PFSK-1 (cell line): ENCODE results near the gene OSTF1.

Experiments
- FOXP2 ChIP-seq: optimal IDR thresholded peaks from 2 replicates; pipeline ENCODE3; 2011; ENCODE audit warnings: borderline replicate concordance, control low read depth, inconsistent platforms; ENCODE audit not compliant: insufficient read depth; ENCODE audit errors: extremely low read length, extremely low read depth
- POLR2AphosphoS5 ChIP-seq: IDR thresholded peaks from 2 replicates; pipeline ENCODE4 v1.6.1; 2012; ENCODE audit warnings: low read depth, mild to moderate bottlenecking, control low read depth, low read length, moderate library complexity
- REST ChIP-seq, 2 experiments: IDR thresholded peaks; 2 replicates each; pipeline versions ENCODE4 v1.6.1 to v1.8.0; 2011 to 2012; ENCODE audit warnings: low read depth in 2 of 2, low read length in 2 of 2, control low read depth in 1 of 2, inconsistent platforms in 1 of 2, mild to moderate bottlenecking in 1 of 2, moderate library complexity in 1 of 2; ENCODE audit not compliant: insufficient read depth in 1 of 2
- SIN3A ChIP-seq: IDR thresholded peaks from 2 replicates; pipeline ENCODE4 v1.6.1; 2012; ENCODE audit warnings: mild to moderate bottlenecking, low read length, moderate library complexity, borderline replicate concordance; ENCODE audit not compliant: insufficient read depth
- TAF1 ChIP-seq: IDR thresholded peaks from 2 replicates; pipeline ENCODE4 v1.6.1; 2012; ENCODE audit warnings: low read length, control low read depth, borderline replicate concordance; ENCODE audit not compliant: insufficient read depth

The OSTF1 gene

GRCh38 chr9:75139201-75139600 is 50.9 kb downstream of the OSTF1 start:
- no peak for TF ChIP-seq TAF1
- no peak for TF ChIP-seq POLR2AphosphoS5
- TF ChIP-seq SIN3A, result no peak
- TF ChIP-seq REST (IDR thresholded peaks at IDR 0.05; ENCODE audit: insufficient read depth in 1 of 2, low read depth in 2 of 2, low read length in 2 of 2), result no peak
- no peak for TF ChIP-seq FOXP2

- TF ChIP-seq REST (IDR thresholded peaks at IDR 0.05; ENCODE audit: insufficient read depth in 1 of 2, low read depth in 2 of 2, low read length in 2 of 2) (no peak), FOXP2 (no peak), SIN3A (no peak), POLR2AphosphoS5 (no peak), TAF1 (no peak)
These were observed 51.9 kb downstream of the OSTF1 start for GRCh38 chr9:75140261-75140660.

GRCh38 chr9:75142202-75142601 is 53.9 kb downstream of the OSTF1 start:
- no peak for TF ChIP-seq POLR2AphosphoS5
- TF ChIP-seq TAF1, result no peak
- no peak for TF ChIP-seq SIN3A

- no peak for TF ChIP-seq FOXP2
- no peak for TF ChIP-seq POLR2AphosphoS5
- TF ChIP-seq TAF1, result no peak
- no peak for TF ChIP-seq REST (IDR thresholded peaks at IDR 0.05; ENCODE audit: insufficient read depth in 1 of 2, low read depth in 2 of 2, low read length in 2 of 2)
- no peak for TF ChIP-seq SIN3A
These were observed 57.9 kb downstream of the OSTF1 start for GRCh38 chr9:75146229-75146628.

GRCh38 chr9:75147638-75148037 is 59.3 kb downstream of the OSTF1 start:
- TF ChIP-seq SIN3A, result no peak
- TF ChIP-seq TAF1, result no peak
- TF ChIP-seq REST (IDR thresholded peaks at IDR 0.05; ENCODE audit: insufficient read depth in 1 of 2, low read depth in 2 of 2, low read length in 2 of 2), result no peak
- no peak for TF ChIP-seq FOXP2
- TF ChIP-seq POLR2AphosphoS5, result no peak

GRCh38 chr9:75148561-75148960 is 60.2 kb downstream of the OSTF1 start:
- TF ChIP-seq REST (IDR thresholded peaks at IDR 0.05; ENCODE audit: insufficient read depth in 1 of 2, low read depth in 2 of 2, low read length in 2 of 2) (no peak), POLR2AphosphoS5 (no peak), TAF1 (no peak), SIN3A (no peak), FOXP2 (no peak)
